Stimulated activated CD4-positive, alpha-beta T cell treated with anti-CD3 and anti-CD28 coated beads, Interleukin-12 subunit alpha, Interleukin-12 subunit beta, amount 100 ng/mL, for 24 hours (primary cell): ENCODE measurements around the gene OR8G1.
"Not testable (repeated sequence)": the region's sequence is repeated elsewhere in the genome, so short reads cannot be mapped to it uniquely, and the experiment has no call there.

Experiments used
- DNase-seq, 2 experiments: peaks; one replicate each; pipeline ENCODE4 v3.0.0-alpha.2; 2020; ENCODE audit warnings: low read depth in 2 of 2

The OR8G1 gene, protein sequence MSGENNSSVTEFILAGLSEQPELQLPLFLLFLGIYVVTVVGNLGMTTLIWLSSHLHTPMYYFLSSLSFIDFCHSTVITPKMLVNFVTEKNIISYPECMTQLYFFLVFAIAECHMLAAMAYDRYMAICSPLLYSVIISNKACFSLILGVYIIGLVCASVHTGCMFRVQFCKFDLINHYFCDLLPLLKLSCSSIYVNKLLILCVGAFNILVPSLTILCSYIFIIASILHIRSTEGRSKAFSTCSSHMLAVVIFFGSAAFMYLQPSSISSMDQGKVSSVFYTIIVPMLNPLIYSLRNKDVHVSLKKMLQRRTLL

DNA sequence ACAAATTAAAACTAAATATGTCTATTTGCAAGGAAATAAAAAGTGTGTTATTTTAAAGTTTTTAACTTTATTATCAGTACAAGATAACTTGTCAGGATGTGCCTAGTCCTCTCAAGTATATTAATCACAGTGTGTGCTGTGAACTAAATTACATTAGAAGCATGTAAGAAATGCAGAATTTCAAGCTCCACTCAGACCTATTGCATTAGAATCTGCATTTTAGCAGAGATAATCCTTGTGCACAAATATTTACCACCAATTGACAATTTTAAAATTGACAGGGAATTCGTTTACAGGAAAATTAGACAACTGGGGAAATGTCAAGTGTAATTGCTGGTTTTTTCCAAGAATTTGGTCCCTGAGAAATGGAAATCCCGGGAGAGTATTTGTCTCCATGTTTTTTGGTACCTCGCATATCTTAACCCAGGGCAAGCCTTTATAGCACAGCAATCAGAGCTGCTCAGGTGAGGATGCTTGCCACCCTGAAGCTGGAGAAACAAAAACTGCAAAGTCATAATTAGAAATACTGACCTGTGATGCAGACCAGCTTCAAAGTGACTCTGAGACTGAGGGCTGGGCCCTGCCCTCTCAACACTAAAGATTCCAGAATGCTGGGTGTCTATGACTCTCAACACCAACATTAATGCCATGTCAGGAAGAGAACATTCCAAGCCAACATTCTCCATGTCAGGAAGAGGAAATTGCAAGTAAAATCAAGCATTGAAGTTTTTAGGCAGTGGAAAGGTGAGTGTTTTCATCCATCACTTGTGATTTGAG lies at the start of gene OR8G1:
Gene OR8G1 (plus strand): TSS at position 475 of the 777 bp plus-strand sequence. CDS start 8,581 bp downstream, outside the sequence.
- DNase-seq = no peak

DNA sequence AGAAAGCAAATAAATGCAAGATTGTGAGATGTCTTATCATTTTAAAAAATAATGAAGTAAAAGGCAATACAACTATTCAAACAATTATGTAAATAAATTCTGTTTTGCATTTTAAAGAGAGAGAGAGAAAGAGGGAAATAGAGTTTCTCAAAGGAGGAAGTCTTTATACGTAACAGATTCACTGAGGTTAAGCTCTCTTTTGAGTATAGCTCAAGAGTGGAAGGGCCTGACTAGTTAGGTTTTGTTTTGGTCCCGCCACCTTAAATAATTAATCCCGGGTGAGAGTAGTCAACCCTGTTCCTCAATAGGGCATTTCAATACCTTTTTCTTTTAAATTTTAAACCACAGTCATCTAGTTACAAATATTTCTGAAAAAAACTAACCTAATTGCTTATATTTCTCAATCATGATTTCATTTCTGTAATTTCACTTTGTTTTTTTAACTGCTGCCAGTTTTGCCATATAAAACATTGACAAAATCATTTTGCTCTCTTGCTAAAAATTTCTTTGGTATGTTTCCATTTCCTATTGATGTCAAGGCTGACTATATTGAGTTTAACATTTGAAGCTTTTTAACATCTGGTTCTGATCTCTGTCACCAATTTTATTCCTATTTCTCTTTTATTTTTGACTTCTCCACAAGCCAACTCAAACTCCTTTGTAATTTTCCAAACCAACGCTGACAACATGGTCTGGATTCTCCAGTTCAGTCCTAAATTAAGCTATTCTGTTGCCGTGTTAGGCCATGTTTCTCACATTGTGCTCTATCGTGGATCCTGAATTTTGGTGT lies 47.5 kb upstream of the OR8G1 start:
- no peak for DNase-seq

DNA sequence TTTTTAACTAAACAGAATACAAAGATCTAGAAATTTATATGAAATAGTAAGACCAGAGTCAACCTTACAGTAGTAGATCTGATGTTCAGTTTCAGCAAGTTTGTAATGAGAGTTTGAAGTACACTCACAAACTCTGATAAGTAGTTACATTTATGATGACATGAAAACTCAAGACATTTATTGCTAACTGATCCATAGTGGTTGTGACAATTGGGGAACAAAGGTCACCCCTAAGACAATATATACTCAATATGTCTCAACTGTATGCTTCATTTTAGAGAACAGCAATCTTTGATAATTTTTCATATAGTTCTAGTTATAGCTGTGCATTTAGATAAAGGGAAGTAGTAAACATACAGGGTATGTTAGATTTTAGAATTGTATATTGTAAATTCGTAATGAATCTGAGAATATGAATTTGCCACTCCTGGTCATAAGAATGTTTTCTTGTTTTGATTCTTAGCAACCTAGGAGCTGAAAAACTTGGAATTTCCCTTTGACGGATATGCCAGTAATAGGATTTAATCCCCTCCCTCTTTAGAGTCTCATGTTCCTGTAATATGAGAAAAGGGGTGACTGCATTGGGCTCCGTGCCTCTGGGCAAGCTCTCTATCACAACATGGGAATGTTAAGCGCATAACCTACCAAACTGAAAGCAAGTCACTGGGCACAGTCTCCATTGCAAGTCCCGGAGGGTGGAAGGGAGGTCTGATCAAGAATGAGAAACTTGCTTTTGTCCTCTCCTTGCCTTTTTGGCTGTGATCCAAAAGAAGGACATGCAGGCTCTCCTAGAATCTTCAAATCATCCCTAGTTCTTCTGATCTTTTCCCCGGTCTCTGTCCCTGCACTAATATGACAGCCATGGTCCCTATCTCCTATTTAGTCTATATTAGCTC lies 46.4 kb upstream of the OR8G1 start:
- DNase-seq = no peak

DNA sequence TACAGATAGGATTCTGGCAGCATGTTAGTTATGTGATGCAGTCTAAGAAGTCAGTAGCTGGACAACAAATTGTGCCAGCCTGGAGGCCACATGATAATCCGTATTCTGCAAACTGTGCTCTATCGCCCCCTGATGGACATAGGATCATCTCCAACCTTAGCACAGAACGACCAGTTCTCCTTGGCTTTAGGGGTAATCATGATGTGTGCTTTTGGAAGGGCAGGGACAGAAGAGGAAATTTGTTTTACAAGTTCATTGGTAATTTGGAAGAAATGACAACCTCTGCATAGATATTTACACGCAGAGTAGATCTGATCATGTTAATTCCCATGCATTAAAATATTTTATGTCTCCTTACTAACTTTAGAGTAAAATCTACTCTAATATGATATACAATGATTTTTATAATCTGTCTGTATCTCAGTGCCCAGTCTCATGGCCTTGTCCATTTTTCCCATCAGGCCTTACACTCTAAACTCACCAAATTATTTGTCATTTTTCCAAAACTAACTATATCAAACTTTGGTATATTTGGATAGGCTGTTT lies 45.6 kb upstream of the OR8G1 start:
- DNase-seq = peak in 1 of 2 experiments; percentile 18

DNA sequence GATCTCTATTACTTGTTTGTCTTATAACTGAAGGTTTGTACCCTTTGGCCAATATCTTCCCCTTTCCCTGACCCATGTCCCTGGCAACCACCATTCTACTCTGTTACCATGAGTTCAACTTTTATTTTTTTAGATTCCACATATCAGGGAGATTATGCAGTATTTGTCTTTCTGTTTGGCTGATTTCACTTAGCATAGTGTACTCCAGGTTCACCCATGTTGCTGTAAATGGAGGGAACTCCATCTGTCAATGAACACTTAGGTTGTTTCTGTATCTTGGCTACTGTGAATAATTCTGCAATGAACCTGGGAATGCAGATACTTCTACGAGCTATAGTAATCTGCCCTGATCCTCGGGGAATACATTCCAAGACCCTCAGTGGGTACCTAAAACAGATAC lies 42.9 kb upstream of the OR8G1 start:
- no peak for DNase-seq

DNA sequence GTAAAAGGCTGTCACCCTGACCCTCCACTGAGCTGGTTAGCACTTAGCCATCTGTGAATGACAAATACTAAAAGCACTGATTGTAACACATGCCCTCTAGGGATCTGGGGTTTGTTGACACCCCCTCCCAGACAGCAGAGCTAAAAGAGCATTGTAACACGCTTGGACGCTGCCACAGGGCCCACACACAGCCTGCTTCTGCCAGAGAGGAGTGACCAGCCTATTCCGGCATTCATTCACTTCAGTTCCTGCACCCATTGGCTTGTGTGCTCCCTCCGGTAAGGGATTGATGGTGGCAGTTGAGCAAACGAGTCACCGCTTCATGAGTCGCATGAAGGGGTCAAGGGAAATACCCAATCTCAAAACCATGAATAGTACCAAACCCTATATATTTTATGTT lies 42.0 kb upstream of the OR8G1 start:
- no peak for DNase-seq

DNA sequence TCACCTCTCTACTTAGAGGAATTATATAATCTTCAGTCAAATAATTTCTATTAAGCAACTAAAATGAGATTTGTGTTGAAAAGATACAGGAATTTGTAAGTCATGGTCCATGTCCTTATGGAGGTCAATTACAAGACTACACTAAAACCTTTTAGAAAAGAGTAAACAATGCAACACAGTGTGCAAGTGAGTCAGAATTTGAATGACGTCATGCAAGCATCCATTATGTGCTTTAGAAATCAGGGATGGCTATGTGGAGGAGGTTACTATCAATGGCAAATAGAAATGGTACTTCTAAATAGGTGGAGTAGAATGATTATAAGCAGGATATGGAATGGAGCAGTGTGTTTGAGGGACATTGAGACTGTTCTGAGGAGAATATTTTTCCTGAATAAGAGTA lies 41.2 kb upstream of the OR8G1 start:
- DNase-seq = no peak

DNA sequence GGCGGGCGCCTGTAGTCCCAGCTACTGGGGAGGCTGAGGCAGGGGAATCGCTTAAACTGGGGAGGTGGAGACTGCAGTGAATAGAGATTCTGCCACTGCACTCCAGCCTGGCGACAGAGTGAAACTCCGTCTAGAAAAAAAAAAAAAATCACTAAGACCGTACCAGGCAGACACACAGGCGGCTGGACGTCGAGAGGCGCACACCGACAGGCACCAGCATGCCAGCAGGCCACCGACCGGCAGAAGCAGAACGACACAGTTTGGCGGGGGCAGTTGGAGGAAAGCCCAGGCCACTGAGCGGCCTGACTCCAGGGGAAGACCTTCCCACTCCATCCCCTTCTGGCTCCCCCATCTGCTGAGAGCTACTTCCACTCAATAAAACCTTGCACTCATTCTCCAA lies 40.2 kb upstream of the OR8G1 start:
- no peak for DNase-seq

DNA sequence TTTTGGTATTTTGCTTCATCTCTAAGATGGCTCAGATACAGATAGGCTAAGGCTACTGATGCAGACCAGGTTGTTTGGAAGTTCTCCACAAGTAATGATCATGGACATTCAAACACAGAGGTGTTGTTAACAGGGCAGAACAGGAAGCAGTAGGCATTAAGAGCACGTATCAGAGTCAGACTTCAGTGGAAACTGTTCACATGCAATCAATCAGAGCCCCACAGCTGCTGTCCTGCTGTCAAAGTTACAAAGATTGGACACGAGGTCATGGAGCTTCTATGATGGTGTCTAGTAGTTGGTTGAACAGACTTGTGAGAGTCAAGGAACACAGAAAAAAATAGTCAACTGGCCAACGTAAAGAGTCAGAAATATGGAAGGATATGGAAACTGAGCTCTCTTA lies 37.9 kb upstream of the OR8G1 start:
- no peak for DNase-seq

DNA sequence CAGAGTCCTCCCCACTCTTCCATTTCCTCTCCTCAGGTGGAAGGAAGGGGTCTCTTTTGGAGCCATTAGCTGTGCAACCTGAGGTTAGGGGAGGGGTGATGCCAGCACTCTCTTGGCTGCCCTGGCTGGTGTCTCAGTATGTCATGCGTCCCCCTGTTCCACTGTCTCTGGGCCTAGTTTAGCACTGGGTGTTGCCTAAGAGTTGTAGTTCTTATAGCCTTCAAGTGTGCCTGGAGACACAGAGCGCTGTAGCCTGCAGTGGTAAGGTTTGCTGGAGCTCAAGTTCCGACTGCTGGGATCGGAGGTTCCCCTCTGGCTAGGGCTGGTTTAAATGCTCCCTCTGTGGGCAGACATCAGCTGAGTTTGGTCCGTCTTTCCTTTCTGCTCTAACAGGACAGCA lies 36.9 kb upstream of the OR8G1 start:
- DNase-seq = no peak

DNA sequence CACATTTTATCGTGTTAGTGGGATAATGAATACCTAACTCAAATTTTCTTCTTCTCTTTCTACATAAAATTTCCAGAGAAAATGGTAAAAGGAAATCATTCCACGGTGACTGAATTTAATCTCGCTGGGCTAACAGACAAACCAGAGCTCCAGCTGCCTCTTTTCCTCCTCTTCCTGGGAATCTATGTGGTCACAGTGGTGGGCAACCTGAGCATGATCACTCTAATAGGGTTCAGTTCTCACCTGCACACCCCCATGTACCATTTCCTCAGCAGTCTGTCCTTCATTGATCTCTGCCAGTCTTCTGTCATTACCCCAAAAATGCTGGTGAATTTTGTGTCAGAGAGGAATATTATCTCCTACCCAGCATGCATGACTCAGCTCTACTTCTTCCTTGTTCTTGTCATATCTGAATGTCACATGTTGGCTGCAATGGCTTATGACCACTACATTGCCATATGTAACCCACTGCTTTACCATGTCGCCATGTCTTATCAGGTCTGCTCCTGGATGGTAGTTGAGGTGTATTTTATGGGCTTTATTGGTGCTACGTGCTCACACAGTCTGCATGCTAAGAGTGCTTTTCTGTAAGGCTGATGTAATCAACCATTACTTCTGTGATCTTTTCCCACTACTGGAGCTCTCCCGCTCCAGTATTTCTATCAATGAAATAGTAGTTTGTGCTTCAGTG lies 33.6 kb upstream of the OR8G1 start:
- no peak for DNase-seq

DNA sequence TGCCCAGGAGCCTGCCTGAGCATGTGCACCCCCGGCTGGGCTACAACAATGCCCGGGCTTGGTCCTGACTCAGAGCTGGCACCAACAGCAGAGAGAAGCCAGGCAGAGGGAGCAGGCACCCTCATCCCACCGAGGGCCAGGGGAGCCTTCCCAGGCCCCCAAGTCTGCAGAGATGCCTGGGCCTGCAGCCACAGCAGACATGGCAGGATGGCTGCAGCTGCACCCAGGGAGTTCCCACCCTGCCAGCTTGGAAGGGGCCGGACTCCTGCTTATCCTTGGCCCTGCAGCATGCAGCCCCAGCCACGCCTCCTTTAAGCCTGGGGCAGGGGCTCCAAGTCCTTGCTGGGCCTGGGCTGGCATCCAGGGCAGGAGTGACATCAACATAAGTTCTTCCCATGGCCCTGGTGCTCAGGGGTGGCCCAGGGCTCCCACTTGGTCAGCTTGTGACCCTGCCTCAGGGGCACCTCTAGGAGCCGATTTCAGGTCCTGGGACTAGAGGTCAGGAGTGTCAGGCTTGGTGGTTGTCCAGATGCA lies 31.0 kb upstream of the OR8G1 start:
- no peak for DNase-seq

DNA sequence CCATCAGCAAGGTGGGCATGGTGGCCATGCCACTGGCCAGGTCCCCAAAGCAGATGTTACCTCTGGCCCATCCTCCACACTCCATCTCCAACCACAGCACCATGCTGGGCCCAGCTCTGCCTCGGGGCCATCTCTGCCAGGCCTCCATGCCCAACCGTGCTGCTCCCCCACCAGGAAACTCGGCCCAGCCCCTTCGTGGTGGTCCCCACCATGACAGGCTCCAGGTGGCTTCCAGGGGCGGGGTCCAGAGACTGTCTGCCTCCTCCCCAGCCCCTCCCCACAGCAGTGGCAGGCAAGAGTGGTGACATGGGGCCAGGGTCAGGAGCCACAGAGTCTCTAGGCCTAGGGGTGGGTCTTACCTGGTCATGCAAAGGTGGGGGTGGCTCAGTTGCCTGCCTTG lies 30.5 kb upstream of the OR8G1 start:
- no peak for DNase-seq

DNA sequence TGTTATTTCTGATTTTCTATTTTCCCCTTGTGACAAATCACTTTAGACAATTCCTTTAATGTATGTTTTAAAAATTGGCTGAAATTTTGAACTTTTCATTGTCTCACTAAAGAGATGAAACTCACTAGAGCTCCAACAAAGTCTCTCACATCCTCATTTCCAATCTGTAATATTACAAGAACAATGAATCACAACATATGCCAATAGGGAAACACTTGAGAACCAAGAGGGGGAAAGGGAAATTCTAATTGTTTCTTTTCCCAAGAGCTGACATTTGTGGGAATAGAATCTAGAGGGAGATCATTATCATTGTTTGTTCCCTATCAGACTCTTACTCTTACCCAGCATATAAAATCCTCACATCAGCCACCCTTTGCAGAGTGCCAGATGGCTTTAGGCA lies 29.6 kb upstream of the OR8G1 start:
- no peak for DNase-seq

DNA sequence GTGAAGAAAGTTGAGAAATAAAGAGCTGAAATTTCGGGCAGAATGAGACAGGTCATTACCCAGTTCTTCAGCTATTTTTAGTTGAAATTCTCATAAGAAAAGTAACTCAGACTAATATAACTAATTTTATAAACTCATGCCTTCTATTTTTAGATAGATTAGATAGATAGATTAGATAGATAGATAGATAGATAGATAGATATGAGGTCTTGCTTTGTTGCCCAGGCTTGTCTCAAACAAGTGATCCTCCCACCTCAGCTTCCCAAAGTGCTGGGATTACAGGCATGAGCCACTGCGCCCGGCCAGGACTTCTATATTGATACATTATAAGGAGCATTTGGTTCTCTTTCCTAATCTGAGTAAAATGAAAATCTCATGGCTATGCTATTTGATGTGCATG lies 26.9 kb upstream of the OR8G1 start:
- DNase-seq = no peak

DNA sequence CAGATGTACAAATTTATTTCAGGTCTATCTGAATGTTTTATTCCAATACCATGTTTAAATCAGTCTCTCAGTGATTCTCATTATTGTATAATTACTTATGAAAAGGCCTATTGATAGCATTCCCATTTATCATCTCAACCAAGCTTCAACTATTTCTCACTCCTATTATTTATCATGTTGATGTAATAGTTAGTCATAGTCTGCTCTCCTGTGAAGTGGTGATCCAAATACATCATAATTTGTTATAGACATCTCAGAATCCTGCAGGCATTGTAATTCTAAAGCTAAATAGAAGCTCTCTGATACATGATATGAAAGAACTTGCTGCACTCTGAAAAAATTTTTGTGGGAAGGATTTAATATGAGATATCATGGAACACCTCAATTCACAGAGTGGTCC lies 21.8 kb upstream of the OR8G1 start:
- no peak for DNase-seq

DNA sequence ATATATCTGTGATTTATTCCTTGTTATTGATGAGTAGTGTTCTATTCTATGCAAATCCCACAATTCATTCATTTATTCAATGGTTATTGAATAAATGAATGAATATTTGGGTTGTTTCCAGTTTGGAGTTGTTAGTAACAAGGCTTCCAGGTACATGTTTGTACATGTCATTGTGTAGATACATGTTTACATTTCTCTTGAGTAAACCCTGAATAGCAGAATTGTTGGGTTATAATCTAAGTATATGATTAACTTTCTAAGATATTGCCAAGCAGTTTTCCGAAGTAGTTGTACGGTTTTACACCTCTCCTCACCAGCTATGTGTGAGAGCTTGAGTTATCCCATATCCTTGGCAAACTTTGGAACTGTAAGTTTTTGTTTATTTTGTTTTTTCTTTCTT lies 18.5 kb upstream of the OR8G1 start:
- DNase-seq = no peak

DNA sequence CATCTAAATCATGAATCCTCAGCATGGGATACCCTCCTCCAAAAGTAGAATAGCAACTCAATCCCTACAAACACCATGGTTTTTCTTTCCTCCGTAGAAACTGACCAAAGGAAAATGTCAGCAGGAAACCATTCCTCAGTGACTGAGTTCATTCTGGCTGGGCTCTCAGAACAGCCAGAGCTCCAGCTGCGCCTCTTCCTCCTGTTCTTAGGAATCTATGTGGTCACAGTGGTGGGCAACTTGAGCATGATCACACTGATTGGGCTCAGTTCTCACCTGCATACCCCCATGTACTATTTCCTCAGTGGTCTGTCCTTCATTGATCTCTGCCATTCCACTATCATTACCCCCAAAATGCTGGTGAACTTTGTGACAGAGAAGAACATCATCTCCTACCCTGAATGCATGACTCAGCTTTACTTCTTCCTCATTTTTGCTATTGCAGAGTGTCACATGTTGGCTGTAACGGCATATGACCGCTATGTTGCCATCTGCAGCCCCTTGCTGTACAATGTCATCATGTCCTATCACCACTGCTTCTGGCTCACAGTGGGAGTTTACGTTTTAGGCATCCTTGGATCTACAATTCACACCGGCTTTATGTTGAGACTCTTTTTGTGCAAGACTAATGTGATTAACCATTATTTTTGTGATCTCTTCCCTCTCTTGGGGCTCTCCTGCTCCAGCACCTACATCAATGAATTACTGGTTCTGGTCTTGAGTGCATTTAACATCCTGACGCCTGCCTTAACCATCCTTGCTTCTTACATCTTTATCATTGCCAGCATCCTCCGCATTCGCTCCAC lies 16.1 kb upstream of the OR8G1 start:
- DNase-seq = not testable (repeated sequence)

DNA sequence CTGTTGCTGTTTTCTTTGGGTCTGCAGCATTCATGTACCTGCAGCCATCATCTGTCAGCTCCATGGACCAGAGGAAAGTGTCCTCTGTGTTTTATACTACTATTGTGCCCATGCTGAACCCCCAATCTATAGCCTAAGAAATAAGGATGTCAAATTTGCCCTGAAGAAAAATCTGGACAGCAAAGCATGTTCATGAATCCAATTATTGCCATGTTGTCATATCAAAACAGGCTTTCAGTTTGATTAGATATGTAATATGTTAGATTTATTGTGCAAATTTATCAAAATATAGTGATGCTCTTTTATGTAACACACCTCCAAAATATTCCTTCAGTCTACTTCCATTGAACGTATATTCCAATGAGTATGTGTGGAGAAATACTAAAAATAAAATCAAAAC lies 15.4 kb upstream of the OR8G1 start:
- DNase-seq = no peak

DNA sequence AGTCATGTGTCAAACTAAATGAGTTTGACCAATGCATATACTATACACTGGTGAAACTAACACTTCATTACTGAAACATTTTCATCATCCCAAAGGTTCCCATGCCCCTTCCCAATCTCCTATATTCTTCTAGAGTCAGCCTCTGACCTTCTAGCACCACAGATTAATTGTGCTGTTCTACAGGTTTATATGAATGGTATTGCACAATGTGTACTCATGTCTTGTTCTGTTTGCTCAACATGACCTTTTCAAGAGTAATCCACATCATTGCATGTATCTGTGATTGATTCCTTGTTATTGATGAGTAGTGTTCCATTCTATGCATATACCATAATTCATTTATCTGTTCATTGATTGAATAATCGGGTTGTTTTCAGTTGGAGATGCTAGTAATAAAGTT lies 7.5 kb upstream of the OR8G1 start:
- no peak for DNase-seq
